ENCODE results near the gene CCDC141. TPM values are rescaled to one million over a fixed set of nuclear protein-coding genes. Genes with fewer than 3 reads are reported as not detected.

The CCDC141 gene
- total RNA-seq, 1 donor from 2014 or later: 139 TPM

GRCh38 chr2:178848335-178848734 is 201.6 kb downstream of the CCDC141 start:
- ATAC-seq (no peak), DNase-seq (no peak)
- intact Hi-C loops (cut with micrococcal nuclease): no loop called here

GRCh38 chr2:178846458-178846802 is 203.5 kb downstream of the CCDC141 start:
- intact Hi-C loops (cut with micrococcal nuclease): no loop called here
- no peak for ATAC-seq
- DNase-seq: no peak

- intact Hi-C loops (cut with micrococcal nuclease): no loop called here
- ATAC-seq (peak; percentile 77), DNase-seq (no peak)
Measured at GRCh38 chr2:178845566-178846457, 204.1 kb downstream of the CCDC141 start.

GRCh38 chr2:178844701-178845100 is 205.2 kb downstream of the CCDC141 start:
- intact Hi-C loops (cut with micrococcal nuclease): no loop called here
- DNase-seq: no peak
- ATAC-seq: peak; percentile 82

- intact Hi-C loops (cut with micrococcal nuclease): no loop called here
- ATAC-seq (peak; percentile 57), DNase-seq (no peak)
Measured at GRCh38 chr2:178844269-178844668, 205.7 kb downstream of the CCDC141 start.

- no peak for DNase-seq
- intact Hi-C loops (cut with micrococcal nuclease): no loop called here
- ATAC-seq: no peak
Measured at GRCh38 chr2:178843697-178844096, 206.2 kb downstream of the CCDC141 start.

- intact Hi-C loops (cut with micrococcal nuclease): no loop called here
- ATAC-seq (no peak), DNase-seq (no peak)
Measured at GRCh38 chr2:178836807-178837206, 213.1 kb downstream of the CCDC141 start.

- intact Hi-C loops (cut with micrococcal nuclease): no loop called here
- ATAC-seq (peak; percentile 89), DNase-seq (peak; percentile 59)
Measured at GRCh38 chr2:178834086-178834485, 215.9 kb downstream of the CCDC141 start.

- intact Hi-C loops (cut with micrococcal nuclease): no loop called here
- ATAC-seq (no peak), DNase-seq (no peak)
Measured at GRCh38 chr2:178833382-178833781, 216.6 kb downstream of the CCDC141 start.

GRCh38 chr2:178830451-178830850 is 219.5 kb downstream of the CCDC141 start:
- ATAC-seq: no peak
- no peak for DNase-seq
- intact Hi-C loops (cut with micrococcal nuclease): no loop called here

GRCh38 chr2:178829981-178830380 is 220.0 kb downstream of the CCDC141 start:
- DNase-seq: no peak
- no peak for ATAC-seq
- intact Hi-C loops (cut with micrococcal nuclease): no loop called here

- DNase-seq (no peak), ATAC-seq (peak; percentile 25)
- intact Hi-C loops (cut with micrococcal nuclease): no loop called here
Measured at GRCh38 chr2:178829299-178829960, 220.5 kb downstream of the CCDC141 start.

GRCh38 chr2:178828486-178828881 is 221.5 kb downstream of the CCDC141 start:
- DNase-seq (no peak), ATAC-seq (no peak)
- intact Hi-C loops (cut with micrococcal nuclease): no loop called here

- ATAC-seq (peak; percentile 49), DNase-seq (no peak)
- intact Hi-C loops (cut with micrococcal nuclease): no loop called here
Measured at GRCh38 chr2:178827739-178828485, 222.0 kb downstream of the CCDC141 start.

GRCh38 chr2:178827111-178827510 is 222.8 kb downstream of the CCDC141 start:
- intact Hi-C loops (cut with micrococcal nuclease): no loop called here
- ATAC-seq: no peak

GRCh38 chr2:178825183-178825582 is 224.8 kb downstream of the CCDC141 start:
- DNase-seq: no peak
- intact Hi-C loops (cut with micrococcal nuclease): no loop called here
- ATAC-seq: no peak

More at GRCh38 chr2:178827111-178827510, 222.8 kb downstream of the CCDC141 start:
- no peak for DNase-seq

GRCh38 chr2:178824181-178824580 is 225.8 kb downstream of the CCDC141 start:
- peak; percentile 38 for ATAC-seq
- intact Hi-C loops (cut with micrococcal nuclease): no loop called here
- peak; percentile 30 for DNase-seq

GRCh38 chr2:178819992-178820391 is 229.9 kb downstream of the CCDC141 start:
- intact Hi-C loops (cut with micrococcal nuclease): no loop called here
- DNase-seq (no peak), ATAC-seq (peak; percentile 91)

- no peak for DNase-seq
- peak; percentile 79 for ATAC-seq
- intact Hi-C loops (cut with micrococcal nuclease): no loop called here
Measured at GRCh38 chr2:178819147-178819875, 230.6 kb downstream of the CCDC141 start.

Data from left ventricle myocardium superior (tissue), 1 donor.